Measurements from ENCODE around the gene SDC4.

GRCh38 chr20:45303586-45304463 lies 44.4 kb downstream of the SDC4 start:
- TF ChIP-seq CTCF (IDR thresholded peaks at IDR 0.05) (no peak), FOXM1 (IDR thresholded peaks at IDR 0.05; ENCODE audit: low read depth) (no peak), POLR2AphosphoS5 (IDR thresholded peaks at IDR 0.05; ENCODE audit: low read depth, low read length) (no peak), MAX (IDR thresholded peaks at IDR 0.05; ENCODE audit: low read depth) (no peak), TCF12 (IDR thresholded peaks at IDR 0.05) (no peak), TAF1 (IDR thresholded peaks at IDR 0.05; ENCODE audit: borderline replicate concordance, low read depth, low read length) (no peak), RAD21 (IDR thresholded peaks at IDR 0.05; ENCODE audit: low read length) (no peak), USF2 (IDR thresholded peaks at IDR 0.05; ENCODE audit: borderline replicate concordance, low read depth, low read length) (no peak), EP300 (IDR thresholded peaks at IDR 0.05; ENCODE audit: borderline replicate concordance in 1 of 2, low read depth in 1 of 2, low read length in 1 of 2) (no peak), EZH2phosphoT487 (IDR thresholded peaks at IDR 0.05; ENCODE audit: borderline replicate concordance, low read depth) (no peak), SIN3A (IDR thresholded peaks at IDR 0.05; ENCODE audit: borderline replicate concordance, low read depth, low read length) (no peak), JUND (IDR thresholded peaks at IDR 0.05) (no peak), YY1 (IDR thresholded peaks at IDR 0.05; ENCODE audit: low read depth) (no peak), GABPA (IDR thresholded peaks at IDR 0.05; ENCODE audit: low read depth) (no peak)
